SJCRH30 (cell line): ENCODE data around the gene CACNA1G. TPM values are rescaled to one million over a fixed set of nuclear protein-coding genes. Genes with fewer than 3 reads are reported as not detected.

Experiments
- DNase-seq, 2 experiments: peaks; one replicate each; pipeline ENCODE4 v3.0.0-alpha.2; 2015 to 2020
- H3K27ac ChIP-seq: fragments of 250-450 bp; sonication (Bioruptor Pico); 2 replicates; pipeline ENCODE4 v1.5.1; 2020; ENCODE audit warnings: mild to moderate bottlenecking, moderate library complexity
- H3K27me3 ChIP-seq: fragments of 250-450 bp; sonication (Bioruptor Pico); 2 replicates; pipeline ENCODE4 v1.5.1; 2020; ENCODE audit warnings: mild to moderate bottlenecking, moderate library complexity
- H3K36me3 ChIP-seq: fragments of 250-450 bp; sonication (Bioruptor Pico); 2 replicates; pipeline ENCODE4 v1.5.1; 2020; ENCODE audit warnings: mild to moderate bottlenecking, moderate library complexity
- H3K4me1 ChIP-seq: fragments of 250-450 bp; sonication (Bioruptor Pico); 2 replicates; pipeline ENCODE4 v1.5.1; 2020; ENCODE audit warnings: mild to moderate bottlenecking, moderate library complexity
- H3K4me3 ChIP-seq: fragments of 250-450 bp; sonication (Bioruptor Pico); 2 replicates; pipeline ENCODE4 v1.5.1; 2020; ENCODE audit warnings: mild to moderate bottlenecking, moderate library complexity
- H3K9me3 ChIP-seq: fragments of 250-450 bp; sonication (Bioruptor Pico); replicated peaks from 2 replicates; pipeline ENCODE4 v1.5.1; 2020; ENCODE audit warnings: mild to moderate bottlenecking, moderate library complexity
- total RNA-seq: library from RNA; depleted of rRNA; stranded (reverse); fragments of >200 nt; shearing (Covaris generic); gene quantifications from 2 replicates; pipeline ENCODE4 v1.2.3, GENCODE V29; 2014

Gene CACNA1G
- total RNA-seq, 1 experiment from 2014 or later = 4.2 TPM

DNA sequence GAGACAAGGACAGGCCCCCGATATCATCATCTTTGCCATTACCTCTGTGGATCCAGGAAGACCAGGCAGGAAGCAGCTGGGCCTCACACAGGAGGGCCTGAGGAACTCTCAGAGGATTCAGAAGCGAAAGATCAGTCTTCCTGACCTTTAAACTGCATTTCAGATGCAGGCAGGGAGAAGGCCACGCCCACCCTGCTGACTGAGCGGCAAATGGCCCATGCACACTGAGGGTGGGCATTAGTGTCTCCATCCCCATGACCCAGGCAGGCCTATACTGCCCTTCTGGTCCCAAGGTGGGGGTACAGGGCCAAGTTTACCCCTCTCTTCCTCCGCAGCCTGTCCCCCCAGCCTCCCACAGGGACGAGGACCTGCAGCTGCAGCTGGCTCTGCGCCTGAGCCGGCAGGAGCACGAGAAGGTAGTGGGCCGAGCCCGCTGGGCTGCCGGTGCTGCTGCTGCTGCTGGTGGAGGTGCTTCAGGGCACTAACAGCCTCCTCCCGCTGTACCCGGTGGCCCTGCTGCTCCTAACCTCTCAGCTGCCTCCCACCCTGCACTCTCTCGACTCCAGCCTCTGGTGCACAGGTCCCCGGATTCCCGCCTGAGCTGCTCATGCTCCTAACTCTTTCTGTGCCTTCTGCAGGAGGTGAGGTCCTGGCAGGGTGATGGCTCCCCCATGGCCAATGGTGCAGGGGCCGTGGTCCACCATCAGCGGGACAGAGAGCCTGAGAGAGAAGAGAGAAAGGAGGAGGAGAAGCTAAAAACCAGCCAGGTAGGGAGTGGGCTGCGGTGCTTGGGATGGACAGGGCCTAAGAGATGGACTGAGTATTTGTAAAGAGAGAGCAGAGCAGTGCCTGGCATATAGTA lies 21.7 kb upstream of the CACNA1G start:
- Histone ChIP-seq H3K36me3 (no peaks in the 10 kb centered on the region), H3K4me1 (peaks cover 6% of the 10 kb centered on the region; the same call in 1 of the 2 replicates), H3K27ac (no peak overlapping the region), H3K27me3 (no peaks in the 10 kb centered on the region; the same call in 1 of the 2 replicates), H3K4me3 (no peak overlapping the region), H3K9me3 (no peaks in the 10 kb centered on the region)
- no peak for DNase-seq

DNA sequence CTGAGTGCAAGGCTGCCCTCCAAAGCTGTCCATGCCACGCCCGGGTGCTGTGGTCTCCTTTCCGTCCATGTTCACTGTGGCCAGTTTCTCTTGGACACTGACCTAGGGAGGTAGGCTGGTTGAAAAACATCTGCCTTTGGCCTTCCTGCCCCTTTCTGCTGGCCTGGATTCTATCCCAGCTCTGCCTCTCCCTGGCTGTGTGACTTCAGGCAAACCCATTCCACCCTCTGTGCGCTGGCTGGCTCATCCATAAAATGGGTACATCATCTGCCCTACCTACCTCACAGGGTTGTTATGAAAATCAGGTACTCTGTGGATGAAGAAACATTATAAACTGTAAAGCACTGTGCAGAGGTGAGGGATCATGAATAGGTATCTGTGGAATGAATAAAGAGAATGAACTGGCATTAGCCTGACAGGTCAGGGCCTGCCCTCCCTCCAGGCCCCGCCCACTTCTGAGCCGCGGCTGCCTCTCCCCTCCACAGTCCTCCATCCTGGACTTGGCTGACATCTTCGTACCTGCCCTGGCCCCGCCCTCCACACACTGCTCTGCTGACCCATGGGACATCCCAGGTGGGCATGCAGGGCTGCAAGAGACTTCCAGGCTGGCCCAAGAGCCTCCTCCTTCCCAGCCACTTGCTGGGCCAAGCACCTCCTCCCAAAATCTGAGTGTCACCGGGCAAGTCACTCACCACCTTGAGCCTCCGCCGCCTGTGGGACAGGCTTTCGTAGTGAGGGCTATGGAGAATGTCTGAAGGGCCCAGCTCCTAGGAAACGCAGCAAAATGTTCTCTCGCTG lies 20.6 kb upstream of the CACNA1G start:
- H3K27ac ChIP-seq = no peak overlapping the region
- H3K4me3 ChIP-seq = no peak overlapping the region
- H3K4me1 ChIP-seq = peaks cover 6% of the 10 kb centered on the region; the same call in 1 of the 2 replicates
- DNase-seq = no peak
- no peaks in the 10 kb centered on the region for H3K36me3 ChIP-seq
- H3K9me3 ChIP-seq = no peaks in the 10 kb centered on the region
- no peaks in the 10 kb centered on the region; the same call in 1 of the 2 replicates for H3K27me3 ChIP-seq

DNA sequence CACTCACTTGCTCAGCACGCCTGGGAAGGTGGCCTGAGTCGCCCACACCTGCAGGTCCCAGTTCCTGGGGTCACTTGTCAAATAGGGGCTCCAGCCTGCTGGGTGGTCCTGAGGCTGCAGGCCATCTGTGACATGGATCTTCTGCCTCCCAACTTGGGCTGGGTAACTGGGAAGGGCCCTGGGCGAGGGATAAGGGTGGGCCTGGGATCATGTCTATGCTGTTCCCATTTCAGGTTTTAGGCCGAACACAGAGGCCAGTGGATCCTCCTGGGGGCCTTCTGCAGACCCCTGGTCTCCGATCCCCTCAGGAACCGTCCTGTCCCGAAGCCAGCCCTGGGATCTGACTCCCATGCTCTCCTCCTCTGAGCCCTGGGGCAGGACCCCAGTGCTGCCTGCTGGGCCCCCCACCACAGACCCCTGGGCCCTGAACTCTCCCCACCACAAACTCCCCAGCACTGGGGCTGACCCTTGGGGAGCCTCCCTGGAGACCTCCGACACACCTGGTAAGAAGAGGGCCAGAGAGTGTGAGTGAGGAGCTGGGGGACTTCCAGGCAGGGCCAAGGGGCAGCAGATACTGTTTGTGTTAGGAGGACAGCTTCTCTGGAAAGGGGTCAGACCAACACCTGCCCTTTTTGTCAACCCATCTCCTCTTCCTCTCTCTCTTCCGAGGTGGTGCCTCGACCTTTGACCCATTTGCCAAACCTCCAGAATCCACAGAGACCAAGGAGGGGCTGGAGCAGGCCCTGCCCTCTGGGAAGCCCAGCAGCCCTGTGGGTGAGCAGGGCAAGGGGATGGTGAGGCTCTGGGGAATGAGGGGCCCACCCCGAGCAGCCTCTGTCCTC lies 19.7 kb upstream of the CACNA1G start:
- H3K36me3 ChIP-seq = no peaks in the 10 kb centered on the region
- no peaks in the 10 kb centered on the region; the same call in 1 of the 2 replicates for H3K27me3 ChIP-seq
- H3K27ac ChIP-seq = no peak overlapping the region
- peaks cover 6% of the 10 kb centered on the region; the same call in 1 of the 2 replicates for H3K4me1 ChIP-seq
- no peak overlapping the region for H3K4me3 ChIP-seq
- no peaks in the 10 kb centered on the region for H3K9me3 ChIP-seq
- DNase-seq = no peak

DNA sequence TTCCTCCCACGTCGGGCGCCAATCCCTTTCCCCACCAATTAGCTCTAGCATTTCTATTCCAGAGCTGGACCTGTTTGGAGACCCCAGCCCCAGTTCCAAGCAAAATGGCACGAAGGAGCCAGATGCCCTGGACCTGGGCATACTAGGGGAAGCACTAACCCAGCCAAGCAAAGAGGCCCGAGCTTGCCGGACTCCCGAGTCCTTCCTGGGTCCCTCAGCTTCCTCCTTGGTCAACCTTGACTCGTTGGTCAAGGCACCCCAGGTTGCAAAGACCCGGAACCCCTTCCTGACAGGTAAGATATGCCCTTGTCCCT lies 19.2 kb upstream of the CACNA1G start:
- no peaks in the 10 kb centered on the region; the same call in 1 of the 2 replicates for H3K27me3 ChIP-seq
- peak overlapping the region; percentile 67 for H3K4me3 ChIP-seq
- no peaks in the 10 kb centered on the region for H3K36me3 ChIP-seq
- DNase-seq = no peak
- H3K4me1 ChIP-seq = peaks cover 6% of the 10 kb centered on the region; the same call in 1 of the 2 replicates
- no peaks in the 10 kb centered on the region for H3K9me3 ChIP-seq
- no peak overlapping the region for H3K27ac ChIP-seq

DNA sequence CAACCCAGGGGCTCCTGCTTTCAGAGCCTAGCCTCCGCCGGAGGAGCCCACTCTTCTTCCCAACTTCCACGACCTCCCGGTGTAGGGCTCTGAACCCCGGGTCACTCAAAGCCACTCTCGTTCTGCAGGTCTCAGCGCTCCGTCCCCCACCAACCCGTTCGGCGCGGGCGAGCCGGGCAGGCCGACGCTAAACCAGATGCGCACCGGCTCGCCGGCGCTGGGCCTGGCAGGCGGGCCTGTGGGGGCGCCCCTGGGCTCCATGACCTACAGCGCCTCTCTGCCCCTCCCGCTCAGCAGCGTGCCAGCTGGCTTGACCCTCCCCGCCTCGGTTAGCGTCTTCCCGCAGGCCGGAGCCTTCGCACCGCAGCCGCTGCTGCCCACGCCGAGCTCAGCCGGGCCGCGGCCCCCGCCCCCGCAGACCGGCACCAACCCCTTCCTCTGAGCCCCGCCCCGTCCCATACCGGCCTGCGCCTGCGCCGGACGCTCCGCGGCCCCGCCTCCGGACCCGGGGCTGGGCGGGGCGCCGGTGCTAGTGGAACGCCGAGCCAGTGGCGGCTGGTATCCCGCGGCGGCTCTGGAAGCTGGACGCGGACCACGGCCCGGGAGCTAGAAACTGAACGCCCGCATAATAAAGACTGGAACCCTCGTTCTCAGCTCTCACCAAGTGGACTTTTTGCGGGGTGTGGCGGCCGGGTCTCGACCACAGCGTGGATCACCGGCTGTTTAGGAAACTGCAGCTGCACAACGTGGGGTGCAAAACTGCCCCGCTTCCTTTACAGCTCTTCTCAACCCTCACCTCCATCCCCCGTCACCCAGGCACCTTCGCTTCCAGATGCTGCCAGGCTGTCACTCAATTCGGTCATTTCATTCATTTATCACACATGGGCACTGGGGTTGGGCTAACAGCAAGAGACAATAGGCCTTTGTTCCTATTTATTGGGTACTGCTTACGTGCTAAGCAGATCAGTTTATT lies 18.5 kb upstream of the CACNA1G start:
- no peaks in the 10 kb centered on the region for H3K36me3 ChIP-seq
- peak overlapping the region; percentile 67 for H3K4me3 ChIP-seq
- peak; percentile 74 to 82 for DNase-seq
- no peaks in the 10 kb centered on the region; the same call in 1 of the 2 replicates for H3K27me3 ChIP-seq
- H3K9me3 ChIP-seq = no peaks in the 10 kb centered on the region
- H3K27ac ChIP-seq = no peak overlapping the region
- peaks cover 6% of the 10 kb centered on the region; the same call in 1 of the 2 replicates for H3K4me1 ChIP-seq

DNA sequence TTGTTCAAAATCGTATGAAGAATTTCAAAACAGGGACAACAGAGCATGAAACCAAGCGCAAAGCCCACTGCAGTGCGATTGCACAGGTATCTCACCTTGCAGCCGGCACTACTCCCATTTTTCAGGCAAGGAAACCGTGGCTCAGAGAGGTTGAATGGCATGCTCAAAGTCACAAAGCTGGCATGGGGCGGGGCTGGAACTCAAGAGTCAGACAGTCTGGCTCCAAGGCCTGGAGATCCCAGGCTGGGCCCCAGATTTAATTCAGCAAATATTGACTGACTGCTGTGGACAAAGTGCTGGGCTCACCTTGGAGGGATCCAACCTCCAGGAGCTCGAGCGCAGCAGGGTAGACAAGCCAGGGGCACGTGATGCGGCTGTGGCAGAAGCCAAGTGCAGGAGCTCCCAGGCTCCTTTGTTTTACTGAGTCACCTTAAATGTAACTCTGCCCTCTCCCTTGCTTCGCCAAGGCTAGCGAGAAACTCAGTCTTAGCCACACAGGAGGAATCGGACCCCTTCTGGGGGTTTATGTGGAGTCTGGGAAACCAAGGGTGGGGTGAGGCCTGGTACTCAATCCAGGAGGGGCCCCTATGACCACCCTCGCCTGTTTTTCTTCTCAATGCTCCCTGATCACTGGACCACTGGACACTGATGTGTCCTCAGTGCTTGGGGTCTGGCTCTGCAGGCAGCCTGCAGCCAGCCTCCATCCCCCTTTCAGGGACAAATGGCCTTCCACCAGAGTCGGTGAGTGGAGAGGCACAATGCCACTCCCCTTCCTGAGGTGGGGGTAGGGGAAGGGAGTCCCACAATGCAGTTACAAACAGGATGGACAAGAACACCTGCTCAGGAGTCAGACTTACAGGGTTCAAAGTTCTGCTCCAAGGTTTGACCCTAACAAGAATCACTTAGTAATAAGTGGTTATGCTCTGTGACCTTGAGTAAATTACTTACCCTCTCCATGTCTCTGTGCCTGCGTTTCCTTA lies 17.4 kb upstream of the CACNA1G start:
- no peaks in the 10 kb centered on the region; the same call in 1 of the 2 replicates for H3K27me3 ChIP-seq
- H3K4me3 ChIP-seq = peak overlapping the region; percentile 67; the same call in 1 of the 2 replicates
- H3K9me3 ChIP-seq = no peaks in the 10 kb centered on the region
- DNase-seq = no peak
- H3K36me3 ChIP-seq = no peaks in the 10 kb centered on the region
- H3K27ac ChIP-seq = no peak overlapping the region
- H3K4me1 ChIP-seq = peaks cover 13% of the 10 kb centered on the region

DNA sequence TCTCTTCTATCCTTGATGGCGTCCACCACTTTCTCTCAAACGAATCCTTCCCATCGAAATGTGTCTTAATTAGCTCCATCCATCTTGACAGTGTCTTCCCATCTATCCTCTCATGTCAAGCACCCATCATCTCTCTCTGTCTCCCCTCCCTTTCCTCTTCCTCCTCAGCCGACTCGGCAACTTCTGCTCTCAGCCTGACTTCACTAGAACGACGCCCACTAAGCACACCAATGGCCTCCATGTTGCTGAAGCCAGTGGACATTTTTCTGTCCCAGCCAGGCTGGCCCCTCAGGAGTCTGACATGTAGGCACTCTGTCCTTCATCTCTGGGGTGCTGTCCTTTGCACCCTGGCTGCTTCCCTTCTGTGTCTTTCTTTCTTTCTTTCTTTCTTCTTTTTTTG lies 16.0 kb upstream of the CACNA1G start:
- H3K27me3 ChIP-seq = no peaks in the 10 kb centered on the region; the same call in 1 of the 2 replicates
- H3K9me3 ChIP-seq = no peaks in the 10 kb centered on the region
- DNase-seq = no peak
- H3K36me3 ChIP-seq = no peaks in the 10 kb centered on the region
- H3K27ac ChIP-seq = no peak overlapping the region
- no peak overlapping the region for H3K4me3 ChIP-seq
- peaks cover 14% of the 10 kb centered on the region for H3K4me1 ChIP-seq

DNA sequence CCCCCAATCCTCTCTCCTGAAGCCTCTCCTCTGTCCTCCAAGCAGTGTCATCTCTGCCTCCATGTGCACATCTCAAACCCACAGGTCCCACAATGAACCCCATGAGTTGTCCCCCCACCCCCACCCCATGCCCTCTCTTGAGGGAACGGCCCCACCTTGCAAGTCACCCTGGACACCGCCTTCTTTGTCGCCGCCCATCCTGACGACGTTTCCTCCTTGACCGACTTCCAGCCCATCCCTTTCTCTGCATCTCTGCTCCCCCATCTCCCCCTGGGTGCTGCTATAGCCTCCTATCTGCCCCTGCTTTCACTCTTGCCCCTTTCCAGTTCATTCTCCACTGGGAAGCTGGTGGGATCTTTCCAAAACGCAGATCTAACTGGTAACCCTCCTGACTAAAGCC lies 15.2 kb upstream of the CACNA1G start:
- Histone ChIP-seq H3K9me3 (no peaks in the 10 kb centered on the region), H3K27me3 (no peaks in the 10 kb centered on the region; the same call in 1 of the 2 replicates), H3K27ac (no peak overlapping the region), H3K4me3 (no peak overlapping the region), H3K36me3 (no peaks in the 10 kb centered on the region), H3K4me1 (peaks cover 14% of the 10 kb centered on the region)
- DNase-seq = no peak

DNA sequence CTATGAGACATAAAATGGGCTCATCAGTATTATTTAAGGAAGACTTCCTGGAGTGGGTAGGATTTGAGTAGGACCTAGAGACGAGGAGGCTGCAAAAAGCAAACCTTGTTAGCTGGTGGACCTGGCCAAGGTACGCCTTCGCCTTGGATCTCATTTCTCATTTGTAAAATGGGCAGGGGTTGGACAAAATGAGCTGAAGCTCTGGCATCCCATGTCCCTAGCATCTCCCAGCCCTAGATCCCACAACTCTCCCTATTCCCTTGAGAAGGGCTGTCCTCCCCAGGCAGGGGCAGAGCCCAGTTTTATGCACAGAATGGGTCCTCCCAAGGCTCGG lies 13.8 kb upstream of the CACNA1G start:
- Histone ChIP-seq H3K27ac (no peak overlapping the region), H3K27me3 (no peaks in the 10 kb centered on the region), H3K4me1 (peaks cover 14% of the 10 kb centered on the region), H3K9me3 (no peaks in the 10 kb centered on the region), H3K4me3 (peak overlapping the region; percentile 64), H3K36me3 (no peaks in the 10 kb centered on the region)
- no peak for DNase-seq

DNA sequence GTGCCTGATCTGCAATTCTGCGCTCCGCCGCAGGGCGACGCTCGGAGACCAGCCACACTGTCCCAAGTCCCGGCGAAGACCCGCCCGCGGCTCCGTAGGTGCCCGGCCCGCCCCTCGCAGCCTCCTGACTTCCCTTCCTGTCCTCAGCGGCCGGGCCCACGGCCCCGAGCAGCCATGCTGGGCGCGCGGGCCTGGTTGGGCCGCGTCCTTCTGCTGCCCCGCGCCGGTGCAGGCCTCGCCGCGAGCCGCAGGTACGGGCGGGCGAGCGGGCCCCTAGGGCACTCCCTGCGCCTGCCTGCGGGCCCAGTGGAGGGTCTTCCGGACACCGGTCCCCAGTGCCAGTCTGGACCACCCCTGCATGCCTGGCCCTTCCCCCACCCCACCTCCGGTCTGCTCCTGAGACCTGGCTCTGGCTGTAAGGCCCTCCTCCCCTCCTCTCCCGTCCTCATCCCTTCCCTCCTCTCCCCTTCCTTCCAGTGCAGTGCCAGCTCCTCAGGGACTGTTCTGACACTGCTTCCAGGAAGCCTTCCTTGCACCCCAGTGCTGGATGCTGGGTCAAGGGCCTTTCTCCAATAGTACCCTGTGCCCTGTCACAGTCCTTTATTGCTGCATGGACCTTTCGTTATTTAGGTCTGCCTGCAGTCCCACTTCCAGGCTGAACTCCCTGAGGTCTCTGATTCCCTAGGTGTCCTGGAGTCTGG lies 13.3 kb upstream of the CACNA1G start, which contains the start of gene SPATA20:
Gene SPATA20, plus strand, starts transcription at position 140 of the 701 bp plus-strand sequence. Its CDS starts 35 bp downstream, at position 175.
- DNase-seq = peak; percentile 90 to 92
- Histone ChIP-seq H3K27me3 (no peaks in the 10 kb centered on the region), H3K36me3 (no peaks in the 10 kb centered on the region), H3K9me3 (no peaks in the 10 kb centered on the region), H3K4me3 (peak within 1 kb of the TSS; percentile 64), H3K27ac (peak within 1 kb of the TSS; percentile 34), H3K4me1 (peaks cover 14% of the 10 kb centered on the region)

DNA sequence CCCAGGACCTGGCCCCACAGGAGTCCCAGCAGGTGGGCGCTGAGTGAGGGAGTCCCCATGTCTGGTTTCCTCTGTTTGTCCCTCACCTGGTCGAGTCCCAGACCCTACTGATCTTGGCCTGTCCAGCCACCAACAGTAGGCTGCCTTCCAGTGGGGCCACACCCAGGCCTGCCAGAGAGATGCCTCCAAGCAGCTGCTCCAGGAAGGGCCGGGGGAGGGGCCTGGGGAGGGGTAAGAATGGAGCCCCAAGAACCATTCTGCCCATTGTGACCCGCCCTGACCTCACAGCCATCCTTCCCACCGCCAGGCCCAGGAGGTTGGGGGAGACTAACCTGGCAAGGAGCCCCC lies 12.8 kb upstream of the CACNA1G start:
- peak overlapping the region; percentile 64 for H3K4me3 ChIP-seq
- H3K9me3 ChIP-seq = no peaks in the 10 kb centered on the region
- no peaks in the 10 kb centered on the region for H3K36me3 ChIP-seq
- peaks cover 11% of the 10 kb centered on the region for H3K4me1 ChIP-seq
- no peaks in the 10 kb centered on the region for H3K27me3 ChIP-seq
- DNase-seq = peak; percentile 64 to 68
- peak overlapping the region; percentile 34 for H3K27ac ChIP-seq

DNA sequence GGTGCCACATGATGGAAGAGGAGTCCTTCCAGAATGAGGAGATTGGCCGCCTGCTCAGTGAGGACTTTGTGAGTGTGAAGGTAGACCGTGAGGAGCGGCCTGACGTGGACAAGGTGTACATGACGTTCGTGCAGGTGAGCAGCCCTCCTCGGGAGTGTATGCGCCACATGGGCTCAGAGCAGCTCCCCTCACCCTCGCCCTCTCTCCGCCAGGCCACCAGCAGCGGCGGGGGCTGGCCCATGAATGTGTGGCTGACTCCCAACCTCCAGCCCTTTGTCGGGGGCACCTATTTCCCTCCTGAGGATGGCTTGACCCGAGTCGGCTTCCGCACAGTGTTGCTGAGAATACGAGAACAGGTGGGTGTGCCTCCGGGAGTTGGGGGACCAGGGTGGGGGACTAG lies 11.7 kb upstream of the CACNA1G start:
- no peak for DNase-seq
- H3K36me3 ChIP-seq = no peaks in the 10 kb centered on the region
- H3K9me3 ChIP-seq = no peaks in the 10 kb centered on the region
- no peak overlapping the region for H3K4me3 ChIP-seq
- no peaks in the 10 kb centered on the region for H3K27me3 ChIP-seq
- H3K4me1 ChIP-seq = peaks cover 8% of the 10 kb centered on the region
- peak overlapping the region; percentile 37; the same call in 1 of the 2 replicates for H3K27ac ChIP-seq
